Brain microvascular endothelial cell (primary cell): ENCODE data around the gene PITPNC1.

Experiments used
- DNase-seq: peaks from one replicate; pipeline ENCODE4 v3.0.0-alpha.2; 2020
- H3K27ac ChIP-seq: fragments of 250-450 bp; sonication (Bioruptor Pico); 2 replicates; pipeline ENCODE4 v1.5.1; 2020; ENCODE audit warnings: mild to moderate bottlenecking, moderate library complexity
- H3K27me3 ChIP-seq: fragments of 250-450 bp; sonication (Bioruptor Pico); replicated peaks from 2 replicates; pipeline ENCODE4 v1.5.1; 2020; ENCODE audit warnings: mild to moderate bottlenecking
- H3K36me3 ChIP-seq: fragments of 250-450 bp; sonication (Bioruptor Pico); replicated peaks from 2 replicates; pipeline ENCODE4 v1.5.1; 2020; ENCODE audit warnings: mild to moderate bottlenecking
- H3K4me3 ChIP-seq: 2 replicates; pipeline ENCODE4 v1.5.1; 2011; ENCODE audit warnings: low read depth, mild to moderate bottlenecking, control low read depth, low read length, moderate library complexity
- in situ Hi-C: cut with HindIII; loops from 2 replicates; pipeline ENCODE4 v1.10.0; 2017; ENCODE audit warnings: low sequenced_read_pairs, low pct_ligation_motif_present
- TF ChIP-seq, protein P1 (sequence below): IDR thresholded peaks from 2 replicates; pipeline ENCODE4 v1.5.1; 2011; ENCODE audit warnings: low read depth, mild to moderate bottlenecking, moderate library complexity, low read length, control low read depth, inconsistent platforms; ENCODE audit errors: missing control alignments

Gene PITPNC1

DNA sequence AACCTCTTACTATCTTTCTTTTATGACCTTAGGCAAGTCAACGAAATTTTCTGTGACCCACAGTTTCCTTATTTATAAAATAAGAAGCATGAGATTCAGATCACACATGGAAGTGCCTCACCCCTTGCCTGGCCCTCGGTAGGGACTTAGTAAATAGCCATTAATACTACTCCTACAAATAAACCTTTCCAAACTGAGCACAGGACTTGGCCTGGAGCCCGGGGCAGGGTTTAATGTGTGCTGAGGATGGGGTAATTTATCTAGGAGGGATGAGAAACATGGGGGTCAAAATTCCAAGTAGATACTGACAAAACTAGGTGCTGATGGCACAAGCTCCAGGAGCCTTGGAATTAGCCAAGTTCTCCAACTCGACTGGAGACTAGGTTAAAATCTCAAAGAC is 35.0 kb downstream of the PITPNC1 start:
- DNase-seq: no peak
- H3K36me3 ChIP-seq: no peaks in the 10 kb centered on the region
- in situ Hi-C loops: no loop called here
- H3K27ac ChIP-seq: no peak overlapping the region
- TF ChIP-seq, protein P1, sequence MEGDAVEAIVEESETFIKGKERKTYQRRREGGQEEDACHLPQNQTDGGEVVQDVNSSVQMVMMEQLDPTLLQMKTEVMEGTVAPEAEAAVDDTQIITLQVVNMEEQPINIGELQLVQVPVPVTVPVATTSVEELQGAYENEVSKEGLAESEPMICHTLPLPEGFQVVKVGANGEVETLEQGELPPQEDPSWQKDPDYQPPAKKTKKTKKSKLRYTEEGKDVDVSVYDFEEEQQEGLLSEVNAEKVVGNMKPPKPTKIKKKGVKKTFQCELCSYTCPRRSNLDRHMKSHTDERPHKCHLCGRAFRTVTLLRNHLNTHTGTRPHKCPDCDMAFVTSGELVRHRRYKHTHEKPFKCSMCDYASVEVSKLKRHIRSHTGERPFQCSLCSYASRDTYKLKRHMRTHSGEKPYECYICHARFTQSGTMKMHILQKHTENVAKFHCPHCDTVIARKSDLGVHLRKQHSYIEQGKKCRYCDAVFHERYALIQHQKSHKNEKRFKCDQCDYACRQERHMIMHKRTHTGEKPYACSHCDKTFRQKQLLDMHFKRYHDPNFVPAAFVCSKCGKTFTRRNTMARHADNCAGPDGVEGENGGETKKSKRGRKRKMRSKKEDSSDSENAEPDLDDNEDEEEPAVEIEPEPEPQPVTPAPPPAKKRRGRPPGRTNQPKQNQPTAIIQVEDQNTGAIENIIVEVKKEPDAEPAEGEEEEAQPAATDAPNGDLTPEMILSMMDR: no peak
- no peak overlapping the region for H3K4me3 ChIP-seq
- H3K27me3 ChIP-seq: no peaks in the 10 kb centered on the region

DNA sequence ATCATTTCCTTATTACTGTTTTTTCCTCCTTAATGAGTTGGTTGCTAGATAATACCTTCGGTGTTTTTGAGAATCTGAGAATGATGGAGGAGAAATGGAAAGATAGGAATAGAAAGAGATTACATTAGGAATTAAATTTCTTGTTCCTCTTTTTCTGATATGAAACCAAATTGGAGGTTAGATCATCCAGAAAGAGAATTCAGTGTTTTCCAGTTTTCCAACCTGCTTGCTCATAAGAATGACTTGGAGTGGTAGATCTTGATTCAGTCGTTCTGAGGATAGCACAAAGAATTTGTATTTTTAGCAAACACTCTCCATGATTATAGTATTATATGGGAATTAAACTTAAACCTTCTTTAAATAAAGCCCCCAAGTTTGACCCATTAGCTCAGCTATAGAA is 35.9 kb downstream of the PITPNC1 start:
- no peak for DNase-seq
- Histone ChIP-seq H3K36me3 (no peaks in the 10 kb centered on the region), H3K4me3 (no peak overlapping the region), H3K27ac (no peak overlapping the region), H3K27me3 (no peaks in the 10 kb centered on the region)
- TF ChIP-seq, protein P1: no peak
- in situ Hi-C loops: no loop called here

- in situ Hi-C loops: no loop called here
- H3K4me3 ChIP-seq: no peak overlapping the region
- H3K36me3 ChIP-seq: no peaks in the 10 kb centered on the region
- DNase-seq: no peak
- no peak overlapping the region for H3K27ac ChIP-seq
- H3K27me3 ChIP-seq: no peaks in the 10 kb centered on the region
- TF ChIP-seq, protein P1: no peak
These were observed 36.3 kb downstream of the PITPNC1 start for GRCh38 chr17:67413388-67413787.

- in situ Hi-C loops: no loop called here
- H3K36me3 ChIP-seq: no peaks in the 10 kb centered on the region
- no peak for DNase-seq
- H3K4me3 ChIP-seq: no peak overlapping the region
- TF ChIP-seq, protein P1: no peak
- no peaks in the 10 kb centered on the region for H3K27me3 ChIP-seq
- no peak overlapping the region for H3K27ac ChIP-seq
These were observed 37.0 kb downstream of the PITPNC1 start for GRCh38 chr17:67414130-67414529.

GRCh38 chr17:67414559-67414958 is 37.5 kb downstream of the PITPNC1 start:
- no peak overlapping the region for H3K4me3 ChIP-seq
- in situ Hi-C loops: no loop called here
- no peak for DNase-seq
- no peaks in the 10 kb centered on the region for H3K36me3 ChIP-seq
- TF ChIP-seq, protein P1: no peak
- H3K27ac ChIP-seq: no peak overlapping the region
- H3K27me3 ChIP-seq: no peaks in the 10 kb centered on the region

GRCh38 chr17:67415291-67415690 is 38.2 kb downstream of the PITPNC1 start:
- no peaks in the 10 kb centered on the region for H3K27me3 ChIP-seq
- H3K4me3 ChIP-seq: no peak overlapping the region
- no peak for DNase-seq
- TF ChIP-seq, protein P1: no peak
- H3K36me3 ChIP-seq: no peaks in the 10 kb centered on the region
- no peak overlapping the region for H3K27ac ChIP-seq
- in situ Hi-C loops: no loop called here
